DOHH2 (cell line): ENCODE measurements around the gene RAP1B.

Experiments used
- EZH2phosphoT487 ChIP-seq: fragments of 200-600 bp; sonication (generic); IDR thresholded peaks from 2 replicates; pipeline ENCODE4 v1.6.1; 2017; ENCODE audit warnings: borderline replicate concordance, mild to moderate bottlenecking, antibody characterized with exemption, low read length, moderate library complexity, mixed read lengths
- TF ChIP-seq, protein P1 (sequence below): fragments of 200-600 bp; sonication (generic); IDR thresholded peaks from one replicate; pipeline ENCODE4 v1.5.1; 2014; ENCODE audit warnings: antibody characterized with exemption, mild to moderate bottlenecking, low read depth, low read length; ENCODE audit not compliant: poor library complexity, severe bottlenecking

DNA sequence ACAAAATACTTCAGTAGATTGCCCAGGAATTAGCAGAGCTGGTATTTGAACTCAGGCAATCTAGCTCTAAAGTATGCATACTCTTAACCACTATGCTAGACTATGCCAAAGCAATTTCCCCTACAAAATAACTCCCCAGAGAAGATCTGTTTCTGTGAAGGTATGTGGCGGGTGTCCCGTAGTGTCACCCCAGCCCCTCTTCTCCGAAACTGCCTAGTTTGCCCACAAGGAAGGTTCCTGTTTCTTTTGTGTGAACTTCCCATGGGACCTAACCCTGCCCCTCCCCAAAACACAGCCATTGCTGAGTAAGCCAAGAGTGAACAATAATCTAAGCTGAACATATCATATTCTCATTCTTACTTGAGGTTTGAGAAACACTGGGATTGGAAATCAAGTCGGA lies 15.5 kb upstream of the RAP1B start:
- TF ChIP-seq, protein P1, sequence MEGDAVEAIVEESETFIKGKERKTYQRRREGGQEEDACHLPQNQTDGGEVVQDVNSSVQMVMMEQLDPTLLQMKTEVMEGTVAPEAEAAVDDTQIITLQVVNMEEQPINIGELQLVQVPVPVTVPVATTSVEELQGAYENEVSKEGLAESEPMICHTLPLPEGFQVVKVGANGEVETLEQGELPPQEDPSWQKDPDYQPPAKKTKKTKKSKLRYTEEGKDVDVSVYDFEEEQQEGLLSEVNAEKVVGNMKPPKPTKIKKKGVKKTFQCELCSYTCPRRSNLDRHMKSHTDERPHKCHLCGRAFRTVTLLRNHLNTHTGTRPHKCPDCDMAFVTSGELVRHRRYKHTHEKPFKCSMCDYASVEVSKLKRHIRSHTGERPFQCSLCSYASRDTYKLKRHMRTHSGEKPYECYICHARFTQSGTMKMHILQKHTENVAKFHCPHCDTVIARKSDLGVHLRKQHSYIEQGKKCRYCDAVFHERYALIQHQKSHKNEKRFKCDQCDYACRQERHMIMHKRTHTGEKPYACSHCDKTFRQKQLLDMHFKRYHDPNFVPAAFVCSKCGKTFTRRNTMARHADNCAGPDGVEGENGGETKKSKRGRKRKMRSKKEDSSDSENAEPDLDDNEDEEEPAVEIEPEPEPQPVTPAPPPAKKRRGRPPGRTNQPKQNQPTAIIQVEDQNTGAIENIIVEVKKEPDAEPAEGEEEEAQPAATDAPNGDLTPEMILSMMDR, result no peak
- TF ChIP-seq EZH2phosphoT487, result no peak
